ENCODE data around the gene SLC4A5.

DNA sequence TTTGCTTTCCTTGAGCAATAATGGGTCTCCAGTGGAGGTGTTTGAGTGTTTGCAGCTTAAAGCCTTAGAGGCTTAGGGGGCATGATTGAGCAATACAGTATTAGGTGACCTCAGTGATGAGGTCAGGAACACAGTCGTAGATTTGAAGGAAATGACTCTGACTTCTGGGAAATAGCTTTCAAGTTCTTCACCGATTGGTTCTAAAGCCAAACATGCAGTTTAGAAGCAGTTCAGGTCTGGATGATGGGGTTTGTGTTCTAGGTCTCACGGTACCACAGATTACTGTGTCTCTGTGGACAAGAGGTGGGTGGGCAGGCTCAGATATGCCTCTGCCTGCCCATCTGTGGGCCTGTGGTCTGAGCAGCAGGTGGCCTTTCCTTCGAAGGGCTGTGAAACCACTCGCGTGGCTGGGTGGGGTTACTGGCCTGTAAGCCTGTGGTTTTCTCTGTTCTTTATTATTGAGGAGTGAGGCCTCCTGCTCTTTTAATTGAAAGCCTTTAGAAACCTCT lies 137.0 kb downstream of the SLC4A5 start:
- TF ChIP-seq, protein P1, sequence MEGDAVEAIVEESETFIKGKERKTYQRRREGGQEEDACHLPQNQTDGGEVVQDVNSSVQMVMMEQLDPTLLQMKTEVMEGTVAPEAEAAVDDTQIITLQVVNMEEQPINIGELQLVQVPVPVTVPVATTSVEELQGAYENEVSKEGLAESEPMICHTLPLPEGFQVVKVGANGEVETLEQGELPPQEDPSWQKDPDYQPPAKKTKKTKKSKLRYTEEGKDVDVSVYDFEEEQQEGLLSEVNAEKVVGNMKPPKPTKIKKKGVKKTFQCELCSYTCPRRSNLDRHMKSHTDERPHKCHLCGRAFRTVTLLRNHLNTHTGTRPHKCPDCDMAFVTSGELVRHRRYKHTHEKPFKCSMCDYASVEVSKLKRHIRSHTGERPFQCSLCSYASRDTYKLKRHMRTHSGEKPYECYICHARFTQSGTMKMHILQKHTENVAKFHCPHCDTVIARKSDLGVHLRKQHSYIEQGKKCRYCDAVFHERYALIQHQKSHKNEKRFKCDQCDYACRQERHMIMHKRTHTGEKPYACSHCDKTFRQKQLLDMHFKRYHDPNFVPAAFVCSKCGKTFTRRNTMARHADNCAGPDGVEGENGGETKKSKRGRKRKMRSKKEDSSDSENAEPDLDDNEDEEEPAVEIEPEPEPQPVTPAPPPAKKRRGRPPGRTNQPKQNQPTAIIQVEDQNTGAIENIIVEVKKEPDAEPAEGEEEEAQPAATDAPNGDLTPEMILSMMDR (tag by site-specific recombination; IDR thresholded peaks at IDR 0.05): no peak
- TF ChIP-seq, protein P2, sequence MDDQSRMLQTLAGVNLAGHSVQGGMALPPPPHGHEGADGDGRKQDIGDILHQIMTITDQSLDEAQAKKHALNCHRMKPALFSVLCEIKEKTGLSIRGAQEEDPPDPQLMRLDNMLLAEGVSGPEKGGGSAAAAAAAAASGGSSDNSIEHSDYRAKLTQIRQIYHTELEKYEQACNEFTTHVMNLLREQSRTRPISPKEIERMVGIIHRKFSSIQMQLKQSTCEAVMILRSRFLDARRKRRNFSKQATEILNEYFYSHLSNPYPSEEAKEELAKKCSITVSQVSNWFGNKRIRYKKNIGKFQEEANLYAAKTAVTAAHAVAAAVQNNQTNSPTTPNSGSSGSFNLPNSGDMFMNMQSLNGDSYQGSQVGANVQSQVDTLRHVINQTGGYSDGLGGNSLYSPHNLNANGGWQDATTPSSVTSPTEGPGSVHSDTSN (CRISPR knock-in tag; IDR thresholded peaks at IDR 0.05): no peak
- TF ChIP-seq ZNF138 (tag by site-specific recombination; IDR thresholded peaks at IDR 0.05; ENCODE audit: borderline replicate concordance): no peak
- TF ChIP-seq, protein P3, sequence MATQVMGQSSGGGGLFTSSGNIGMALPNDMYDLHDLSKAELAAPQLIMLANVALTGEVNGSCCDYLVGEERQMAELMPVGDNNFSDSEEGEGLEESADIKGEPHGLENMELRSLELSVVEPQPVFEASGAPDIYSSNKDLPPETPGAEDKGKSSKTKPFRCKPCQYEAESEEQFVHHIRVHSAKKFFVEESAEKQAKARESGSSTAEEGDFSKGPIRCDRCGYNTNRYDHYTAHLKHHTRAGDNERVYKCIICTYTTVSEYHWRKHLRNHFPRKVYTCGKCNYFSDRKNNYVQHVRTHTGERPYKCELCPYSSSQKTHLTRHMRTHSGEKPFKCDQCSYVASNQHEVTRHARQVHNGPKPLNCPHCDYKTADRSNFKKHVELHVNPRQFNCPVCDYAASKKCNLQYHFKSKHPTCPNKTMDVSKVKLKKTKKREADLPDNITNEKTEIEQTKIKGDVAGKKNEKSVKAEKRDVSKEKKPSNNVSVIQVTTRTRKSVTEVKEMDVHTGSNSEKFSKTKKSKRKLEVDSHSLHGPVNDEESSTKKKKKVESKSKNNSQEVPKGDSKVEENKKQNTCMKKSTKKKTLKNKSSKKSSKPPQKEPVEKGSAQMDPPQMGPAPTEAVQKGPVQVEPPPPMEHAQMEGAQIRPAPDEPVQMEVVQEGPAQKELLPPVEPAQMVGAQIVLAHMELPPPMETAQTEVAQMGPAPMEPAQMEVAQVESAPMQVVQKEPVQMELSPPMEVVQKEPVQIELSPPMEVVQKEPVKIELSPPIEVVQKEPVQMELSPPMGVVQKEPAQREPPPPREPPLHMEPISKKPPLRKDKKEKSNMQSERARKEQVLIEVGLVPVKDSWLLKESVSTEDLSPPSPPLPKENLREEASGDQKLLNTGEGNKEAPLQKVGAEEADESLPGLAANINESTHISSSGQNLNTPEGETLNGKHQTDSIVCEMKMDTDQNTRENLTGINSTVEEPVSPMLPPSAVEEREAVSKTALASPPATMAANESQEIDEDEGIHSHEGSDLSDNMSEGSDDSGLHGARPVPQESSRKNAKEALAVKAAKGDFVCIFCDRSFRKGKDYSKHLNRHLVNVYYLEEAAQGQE (tag by site-specific recombination; IDR thresholded peaks at IDR 0.05): no peak
- no peak for TF ChIP-seq SP2 (tag by site-specific recombination; IDR thresholded peaks at IDR 0.05)
- no peak for TF ChIP-seq ZNF837 (tag by site-specific recombination; IDR thresholded peaks at IDR 0.05)
- TF ChIP-seq ZNF510 (tag by site-specific recombination; IDR thresholded peaks at IDR 0.05; ENCODE audit: insufficient replicate concordance): no peak
- TF ChIP-seq, protein P4, sequence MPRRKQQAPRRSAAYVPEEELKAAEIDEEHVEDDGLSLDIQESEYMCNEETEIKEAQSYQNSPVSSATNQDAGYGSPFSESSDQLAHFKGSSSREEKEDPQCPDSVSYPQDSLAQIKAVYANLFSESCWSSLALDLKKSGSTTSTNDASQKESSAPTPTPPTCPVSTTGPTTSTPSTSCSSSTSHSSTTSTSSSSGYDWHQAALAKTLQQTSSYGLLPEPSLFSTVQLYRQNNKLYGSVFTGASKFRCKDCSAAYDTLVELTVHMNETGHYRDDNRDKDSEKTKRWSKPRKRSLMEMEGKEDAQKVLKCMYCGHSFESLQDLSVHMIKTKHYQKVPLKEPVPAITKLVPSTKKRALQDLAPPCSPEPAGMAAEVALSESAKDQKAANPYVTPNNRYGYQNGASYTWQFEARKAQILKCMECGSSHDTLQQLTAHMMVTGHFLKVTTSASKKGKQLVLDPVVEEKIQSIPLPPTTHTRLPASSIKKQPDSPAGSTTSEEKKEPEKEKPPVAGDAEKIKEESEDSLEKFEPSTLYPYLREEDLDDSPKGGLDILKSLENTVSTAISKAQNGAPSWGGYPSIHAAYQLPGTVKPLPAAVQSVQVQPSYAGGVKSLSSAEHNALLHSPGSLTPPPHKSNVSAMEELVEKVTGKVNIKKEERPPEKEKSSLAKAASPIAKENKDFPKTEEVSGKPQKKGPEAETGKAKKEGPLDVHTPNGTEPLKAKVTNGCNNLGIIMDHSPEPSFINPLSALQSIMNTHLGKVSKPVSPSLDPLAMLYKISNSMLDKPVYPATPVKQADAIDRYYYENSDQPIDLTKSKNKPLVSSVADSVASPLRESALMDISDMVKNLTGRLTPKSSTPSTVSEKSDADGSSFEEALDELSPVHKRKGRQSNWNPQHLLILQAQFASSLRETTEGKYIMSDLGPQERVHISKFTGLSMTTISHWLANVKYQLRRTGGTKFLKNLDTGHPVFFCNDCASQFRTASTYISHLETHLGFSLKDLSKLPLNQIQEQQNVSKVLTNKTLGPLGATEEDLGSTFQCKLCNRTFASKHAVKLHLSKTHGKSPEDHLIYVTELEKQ (tag by site-specific recombination; IDR thresholded peaks at IDR 0.05; ENCODE audit: borderline replicate concordance): no peak
- TF ChIP-seq, protein P5, sequence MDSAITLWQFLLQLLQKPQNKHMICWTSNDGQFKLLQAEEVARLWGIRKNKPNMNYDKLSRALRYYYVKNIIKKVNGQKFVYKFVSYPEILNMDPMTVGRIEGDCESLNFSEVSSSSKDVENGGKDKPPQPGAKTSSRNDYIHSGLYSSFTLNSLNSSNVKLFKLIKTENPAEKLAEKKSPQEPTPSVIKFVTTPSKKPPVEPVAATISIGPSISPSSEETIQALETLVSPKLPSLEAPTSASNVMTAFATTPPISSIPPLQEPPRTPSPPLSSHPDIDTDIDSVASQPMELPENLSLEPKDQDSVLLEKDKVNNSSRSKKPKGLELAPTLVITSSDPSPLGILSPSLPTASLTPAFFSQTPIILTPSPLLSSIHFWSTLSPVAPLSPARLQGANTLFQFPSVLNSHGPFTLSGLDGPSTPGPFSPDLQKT (IDR thresholded peaks at IDR 0.05; ENCODE audit: borderline replicate concordance, low read depth, low read length): no peak
- TF ChIP-seq EGR2 (tag by site-specific recombination; IDR thresholded peaks at IDR 0.05; ENCODE audit: low read depth): no peak
- no peak for TF ChIP-seq ZNF23 (tag by site-specific recombination; IDR thresholded peaks at IDR 0.05; ENCODE audit: borderline replicate concordance)
- no peak for TF ChIP-seq ZNF501 (tag by site-specific recombination; IDR thresholded peaks at IDR 0.05)

Measured in HEK293 (cell line).